Measurements from ENCODE around the gene ITPRIP.

- TF ChIP-seq EP300 (IDR thresholded peaks at IDR 0.05; ENCODE audit: borderline replicate concordance) = no peak
- TF ChIP-seq, protein P1, sequence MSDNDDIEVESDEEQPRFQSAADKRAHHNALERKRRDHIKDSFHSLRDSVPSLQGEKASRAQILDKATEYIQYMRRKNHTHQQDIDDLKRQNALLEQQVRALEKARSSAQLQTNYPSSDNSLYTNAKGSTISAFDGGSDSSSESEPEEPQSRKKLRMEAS (IDR thresholded peaks at IDR 0.05) = no peak
- TF ChIP-seq REST (IDR thresholded peaks at IDR 0.05; ENCODE audit: low read depth) = no peak
- no peak for TF ChIP-seq RAD21 (IDR thresholded peaks at IDR 0.05; ENCODE audit: low read depth)
Observed at GRCh38 chr10:104321226-104321625, 17.0 kb downstream of the ITPRIP start.

All from Ishikawa (cell line).